Uterus (tissue), 2 donors: ENCODE results near the gene SCAMP5.

Experiments used
- CTCF ChIP-seq, 4 experiments: fragments of 200-600 bp in 2 of 4; fragments of 450-650 bp in 2 of 4; sonication (generic) in 2 of 4; IDR thresholded peaks; one replicate each; pipeline ENCODE4 v1.5.1; 2016 to 2019; ENCODE audit warnings: antibody characterized with exemption in 4 of 4, mild to moderate bottlenecking in 2 of 4, moderate library complexity in 1 of 4
- POLR2A ChIP-seq, 2 donors: fragments of 450-650 bp; IDR thresholded peaks; one replicate each; pipeline ENCODE4 v1.6.1; 2016; ENCODE audit warnings: antibody characterized with exemption in 2 of 2, mild to moderate bottlenecking in 1 of 2, moderate library complexity in 1 of 2

GRCh38 chr15:75033809-75034208, 38.4 kb downstream of the SCAMP5 start:
- TF ChIP-seq CTCF (IDR thresholded peaks at IDR 0.05), result no peak
- TF ChIP-seq POLR2A (IDR thresholded peaks at IDR 0.05), result no peak
